Loucy (cell line): ENCODE results near the gene PTRHD1.

Experiments used
- H2AFZ ChIP-seq: fragments of 200-600 bp; sonication (generic); 2 replicates; pipeline ENCODE4 v1.6.0; 2016; ENCODE audit warnings: antibody characterized with exemption, mild to moderate bottlenecking, low read length, moderate library complexity
- H3F3A ChIP-seq: fragments of 200-600 bp; 2 replicates; pipeline ENCODE4 v1.6.0; 2016; ENCODE audit warnings: antibody characterized with exemption, low read depth, mild to moderate bottlenecking
- H3K27me3 ChIP-seq: fragments of 200-600 bp; sonication (generic); 2 replicates; pipeline ENCODE4 v1.6.1; 2014; ENCODE audit warnings: low read length, mild to moderate bottlenecking; ENCODE audit not compliant: insufficient read depth, poor library complexity, severe bottlenecking
- H3K36me3 ChIP-seq: fragments of 200-600 bp; sonication (generic); 2 replicates; pipeline ENCODE4 v1.6.1; 2016; ENCODE audit warnings: low read length; ENCODE audit not compliant: insufficient read depth
- H3K4me1 ChIP-seq: fragments of 200-600 bp; sonication (generic); 2 replicates; pipeline ENCODE4 v1.5.1; 2014; ENCODE audit warnings: low read length, mild to moderate bottlenecking; ENCODE audit not compliant: insufficient read depth, poor library complexity, severe bottlenecking
- H3K4me2 ChIP-seq: fragments of 200-600 bp; sonication (generic); 2 replicates; pipeline ENCODE4 v1.6.0; 2014; ENCODE audit warnings: antibody characterized with exemption, low read length, low read depth, mild to moderate bottlenecking; ENCODE audit not compliant: poor library complexity, severe bottlenecking
- H3K4me3 ChIP-seq: fragments of 200-600 bp; sonication (generic); 2 replicates; pipeline ENCODE4 v1.5.1; 2014; ENCODE audit warnings: low read length, mild to moderate bottlenecking, mixed read lengths; ENCODE audit not compliant: poor library complexity, severe bottlenecking
- H3K79me2 ChIP-seq: fragments of 200-600 bp; sonication (generic); 2 replicates; pipeline ENCODE4 v1.6.1; 2014; ENCODE audit warnings: low read length; ENCODE audit not compliant: insufficient read depth
- H3K9ac ChIP-seq: fragments of 200-600 bp; sonication (generic); 2 replicates; pipeline ENCODE4 v1.6.0; 2014; ENCODE audit warnings: mild to moderate bottlenecking, low read depth, low read length, moderate library complexity; ENCODE audit not compliant: poor library complexity, severe bottlenecking
- H3K9me2 ChIP-seq: fragments of 200-600 bp; sonication (generic); replicated peaks from 2 replicates; pipeline ENCODE4 v1.6.1; 2016; ENCODE audit warnings: low read depth, low read length, mixed read lengths
- H3K9me3 ChIP-seq: fragments of 200-600 bp; sonication (generic); 2 replicates; pipeline ENCODE4 v1.6.1; 2014; ENCODE audit warnings: mild to moderate bottlenecking, antibody characterized with exemption, low read length, low read depth; ENCODE audit not compliant: insufficient read depth
- H4K20me1 ChIP-seq: fragments of 200-600 bp; sonication (generic); 2 replicates; pipeline ENCODE4 v1.6.0; 2014; ENCODE audit warnings: antibody characterized with exemption, low read length, mild to moderate bottlenecking; ENCODE audit not compliant: insufficient read depth, poor library complexity, severe bottlenecking
- EZH2phosphoT487 ChIP-seq: fragments of 200-600 bp; IDR thresholded peaks from 2 replicates; pipeline ENCODE4 v1.6.1; 2018; ENCODE audit warnings: antibody characterized with exemption, mild to moderate bottlenecking, moderate library complexity, borderline replicate concordance
- TF ChIP-seq, protein P1 (sequence below): fragments of 200-600 bp; sonication (generic); conservative IDR thresholded peaks from 2 replicates; pipeline ENCODE4 v1.5.1; 2014; ENCODE audit warnings: mild to moderate bottlenecking, antibody characterized with exemption, low read length

Gene PTRHD1

DNA sequence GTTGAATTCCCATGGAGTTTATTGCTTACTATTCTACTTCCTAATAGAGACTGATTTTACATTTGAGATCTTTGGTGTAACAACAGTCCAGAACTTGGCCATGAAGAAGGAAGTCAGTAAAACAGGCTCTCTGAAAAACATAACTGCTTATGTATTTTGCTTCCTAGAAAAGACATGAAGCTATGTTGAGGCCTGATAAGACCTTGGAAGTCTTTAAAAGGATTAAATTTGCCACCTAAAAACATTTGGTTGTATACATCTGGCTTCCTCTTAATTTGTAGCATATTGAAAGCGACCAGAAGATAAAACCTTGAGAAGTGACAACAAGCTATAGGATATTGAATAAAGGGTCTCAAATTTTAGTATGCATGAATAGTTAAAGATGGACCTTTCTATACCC, 36.4 kb downstream of the PTRHD1 start:
- Histone ChIP-seq H3K9me2 (no peaks in the 10 kb centered on the region), H3K79me2 (no peaks in the 10 kb centered on the region), H3K9me3 (no peaks in the 10 kb centered on the region), H3K4me1 (no peaks in the 10 kb centered on the region), H3K9ac (no peak overlapping the region), H3K36me3 (peaks cover 56% of the 10 kb centered on the region; the same call in 1 of the 2 replicates), H4K20me1 (no peaks in the 10 kb centered on the region), H2AFZ (no peak overlapping the region), H3K4me2 (no peak overlapping the region), H3K4me3 (no peak overlapping the region), H3F3A (no peaks in the 10 kb centered on the region), H3K27me3 (no peaks in the 10 kb centered on the region)
- TF ChIP-seq, protein P1, sequence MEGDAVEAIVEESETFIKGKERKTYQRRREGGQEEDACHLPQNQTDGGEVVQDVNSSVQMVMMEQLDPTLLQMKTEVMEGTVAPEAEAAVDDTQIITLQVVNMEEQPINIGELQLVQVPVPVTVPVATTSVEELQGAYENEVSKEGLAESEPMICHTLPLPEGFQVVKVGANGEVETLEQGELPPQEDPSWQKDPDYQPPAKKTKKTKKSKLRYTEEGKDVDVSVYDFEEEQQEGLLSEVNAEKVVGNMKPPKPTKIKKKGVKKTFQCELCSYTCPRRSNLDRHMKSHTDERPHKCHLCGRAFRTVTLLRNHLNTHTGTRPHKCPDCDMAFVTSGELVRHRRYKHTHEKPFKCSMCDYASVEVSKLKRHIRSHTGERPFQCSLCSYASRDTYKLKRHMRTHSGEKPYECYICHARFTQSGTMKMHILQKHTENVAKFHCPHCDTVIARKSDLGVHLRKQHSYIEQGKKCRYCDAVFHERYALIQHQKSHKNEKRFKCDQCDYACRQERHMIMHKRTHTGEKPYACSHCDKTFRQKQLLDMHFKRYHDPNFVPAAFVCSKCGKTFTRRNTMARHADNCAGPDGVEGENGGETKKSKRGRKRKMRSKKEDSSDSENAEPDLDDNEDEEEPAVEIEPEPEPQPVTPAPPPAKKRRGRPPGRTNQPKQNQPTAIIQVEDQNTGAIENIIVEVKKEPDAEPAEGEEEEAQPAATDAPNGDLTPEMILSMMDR: no peak
- no peak for TF ChIP-seq EZH2phosphoT487

DNA sequence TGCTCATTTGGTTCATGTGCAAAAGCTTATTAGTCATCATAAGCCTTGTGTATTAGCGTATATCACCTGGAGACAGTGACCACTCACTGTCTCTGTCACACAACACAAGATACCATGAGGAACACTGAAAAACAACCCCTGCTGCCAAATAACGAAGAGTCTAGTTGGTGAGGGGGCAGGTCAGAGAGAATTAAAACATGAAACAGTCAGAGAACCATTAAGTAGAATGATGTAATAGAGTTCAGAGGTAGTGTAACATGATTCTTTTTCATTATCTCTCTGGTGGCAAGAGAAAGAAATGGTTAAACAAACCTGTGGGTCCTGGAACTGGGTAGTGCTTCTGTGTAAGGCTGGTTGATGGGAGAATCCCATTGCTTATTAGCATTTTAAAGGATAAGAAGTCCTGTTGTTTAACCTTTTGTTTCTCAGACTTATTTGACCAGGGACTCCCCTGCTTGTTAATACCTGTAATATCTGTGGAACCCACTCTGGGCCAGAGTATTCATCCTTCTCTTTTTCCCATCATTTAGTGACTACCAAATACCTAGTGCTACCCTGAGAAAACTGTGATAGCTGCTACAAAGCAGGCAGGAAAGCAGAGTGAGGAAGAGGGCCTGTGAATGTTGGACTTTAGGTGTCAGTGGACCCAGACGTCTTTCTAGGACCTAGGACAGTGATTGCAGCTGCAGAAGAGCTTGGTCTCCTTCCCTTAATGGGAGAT, 38.0 kb downstream of the PTRHD1 start:
- H3K9me3 ChIP-seq: no peaks in the 10 kb centered on the region
- no peaks in the 10 kb centered on the region for H3K4me1 ChIP-seq
- H3K9me2 ChIP-seq: no peaks in the 10 kb centered on the region
- no peaks in the 10 kb centered on the region for H3K27me3 ChIP-seq
- TF ChIP-seq EZH2phosphoT487: no peak
- TF ChIP-seq, protein P1: no peak
- H3F3A ChIP-seq: no peaks in the 10 kb centered on the region
- H3K36me3 ChIP-seq: peaks cover 50% of the 10 kb centered on the region; the same call in 1 of the 2 replicates
- no peak overlapping the region for H3K4me2 ChIP-seq
- no peak overlapping the region for H3K9ac ChIP-seq
- H4K20me1 ChIP-seq: no peaks in the 10 kb centered on the region
- no peaks in the 10 kb centered on the region for H3K79me2 ChIP-seq
- H3K4me3 ChIP-seq: no peak overlapping the region
- H2AFZ ChIP-seq: no peak overlapping the region

DNA sequence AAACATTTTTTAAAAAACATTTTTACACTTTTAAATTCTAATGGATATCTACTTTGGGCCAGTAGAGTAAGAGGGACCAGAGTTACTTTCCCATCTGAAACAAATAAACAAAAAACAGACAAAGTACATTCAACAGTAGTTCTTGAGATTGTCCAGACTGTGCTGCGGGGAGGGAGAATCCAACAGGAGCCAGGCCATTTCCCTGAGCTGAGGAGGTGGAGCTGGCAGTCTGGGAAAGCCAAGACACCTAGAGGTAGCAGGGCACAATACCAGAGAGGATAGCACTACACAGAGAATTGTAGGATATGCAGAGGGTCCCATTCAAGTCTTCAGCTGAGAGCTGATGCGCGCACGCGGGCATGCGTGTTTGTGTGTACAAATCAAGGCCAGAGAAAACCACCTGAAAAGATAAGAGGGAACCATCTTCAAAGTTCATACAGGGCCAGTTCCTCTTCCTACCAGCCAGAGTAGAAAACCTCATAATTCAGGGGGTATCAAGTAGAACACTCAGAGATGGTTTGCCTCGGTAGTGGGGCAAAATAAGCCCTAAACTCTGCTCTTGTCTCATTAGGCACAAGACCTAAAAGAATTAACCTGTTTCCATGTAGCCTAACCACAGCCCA, 44.0 kb downstream of the PTRHD1 start:
- H3K4me1 ChIP-seq: no peaks in the 10 kb centered on the region
- peaks cover 21% of the 10 kb centered on the region; the same call in 1 of the 2 replicates for H3K36me3 ChIP-seq

More for the DNA sequence above, 44.0 kb downstream of the PTRHD1 start:
- Histone ChIP-seq H3K9me2 (no peaks in the 10 kb centered on the region), H3K9me3 (no peaks in the 10 kb centered on the region), H3K27me3 (no peaks in the 10 kb centered on the region), H3K4me2 (no peak overlapping the region), H3F3A (no peaks in the 10 kb centered on the region), H3K9ac (no peak overlapping the region), H3K79me2 (no peaks in the 10 kb centered on the region), H3K4me3 (no peak overlapping the region), H2AFZ (no peak overlapping the region), H4K20me1 (no peaks in the 10 kb centered on the region)
- TF ChIP-seq EZH2phosphoT487: no peak
- TF ChIP-seq, protein P1: no peak
